HepG2 (cell line): ENCODE results near the gene TJAP1. TPM values are rescaled to one million over a fixed set of nuclear protein-coding genes. Genes with fewer than 3 reads are reported as not detected.

Experiments used
- ATAC-seq: fragments of 200-7000 bp; cut with Tn5 transposase; 3 replicates; pipeline ENCODE4 v1.9.1; 2020; ENCODE audit warnings: mild to moderate bottlenecking, moderate library complexity
- BruUV-seq: library from RNA; stranded (reverse); fragments of 400-500 nt; replicated peaks from 2 replicates; lab custom pipeline; 2021; lab: Mats Ljungman, UMichigan
- CTCF ChIA-PET: fragments of 300-600 bp; formaldehyde crosslinking; extraction: SDS; loops from one replicate; lab custom pipeline; 2021; ENCODE audit warnings: low total read pairs, inconsistent platforms, low intra/inter-chr PET ratio; lab: Yijun Ruan, JAX
- POLR2A ChIA-PET: fragments of 350-600 bp; sonication (Branson Sonifier 250); formaldehyde crosslinking; loops from one replicate; lab custom pipeline; 2020; ENCODE audit warnings: antibody characterized with exemption, inconsistent platforms; lab: Yijun Ruan, JAX
- DNase-seq: peaks from one replicate; pipeline ENCODE4 v3.0.0-alpha.2; 2015; ENCODE audit warnings: low spot score
- FAIRE-seq: peaks from 3 replicates; lab custom pipeline; 2011; peaks lifted over from hg19 to GRCh38; lab: Jason Lieb, UNC
- H2AFZ ChIP-seq: one replicate; pipeline ENCODE4 v1.6.1; 2011; ENCODE audit warnings: low read length, inconsistent platforms
- H3K27ac ChIP-seq: fragments of 300-600 bp; 3 replicates; pipeline ENCODE4 v1.8.0; 2011; ENCODE audit warnings: mixed run types, mild to moderate bottlenecking, mixed read lengths, low read length, inconsistent platforms; ENCODE audit not compliant: insufficient read depth; ENCODE audit errors: extremely low read length
- H3K27me3 ChIP-seq, 2 experiments: fragments of 200-600 bp in 1 of 2; 2 replicates in 1 of 2; 3 replicates in 1 of 2; pipeline versions ENCODE4 v1.6.0 to v1.8.0; 2011; ENCODE audit warnings: low read length in 2 of 2, mild to moderate bottlenecking in 2 of 2, moderate library complexity in 2 of 2, inconsistent platforms in 1 of 2; ENCODE audit not compliant: insufficient read depth in 2 of 2, control insufficient read depth in 1 of 2
- H3K36me3 ChIP-seq, 2 experiments: fragments of 200-600 bp in 1 of 2; replicated peaks in 1 of 2; 2 replicates in 1 of 2; 3 replicates in 1 of 2; pipeline versions ENCODE4 v1.5.1 to v1.8.0; 2011; ENCODE audit warnings: low read length in 2 of 2, inconsistent platforms in 1 of 2; ENCODE audit not compliant: insufficient read depth in 2 of 2, control insufficient read depth in 1 of 2
- H3K4me1 ChIP-seq: 2 replicates; pipeline ENCODE4 v1.5.1; 2012; ENCODE audit warnings: low read length, inconsistent platforms; ENCODE audit not compliant: insufficient read depth
- H3K4me2 ChIP-seq: 2 replicates; pipeline ENCODE4 v1.6.0; 2011; ENCODE audit warnings: low read depth, low read length, inconsistent platforms
- H3K4me3 ChIP-seq, 3 experiments: fragments of 200-600 bp in 1 of 3; sonication (generic), shearing (Covaris generic) in 1 of 3; replicated peaks in 1 of 3; 2 replicates each; pipeline ENCODE4 v1.5.1; 2011 to 2016; ENCODE audit warnings: low read length in 3 of 3, inconsistent platforms in 2 of 3, low read depth in 2 of 3, mild to moderate bottlenecking in 2 of 3, control low read depth in 1 of 3, mixed read lengths in 1 of 3; ENCODE audit not compliant: insufficient read depth in 1 of 3
- H3K79me2 ChIP-seq: one replicate; pipeline ENCODE4 v1.6.1; 2011; ENCODE audit warnings: low read length, inconsistent platforms; ENCODE audit not compliant: insufficient read depth
- H3K9ac ChIP-seq: 2 replicates; pipeline ENCODE4 v1.6.0; 2011; ENCODE audit warnings: mild to moderate bottlenecking, low read depth, low read length, inconsistent platforms; ENCODE audit not compliant: insufficient read depth
- H3K9me3 ChIP-seq: 2 replicates; pipeline ENCODE4 v1.5.1; 2012; ENCODE audit warnings: mild to moderate bottlenecking, low read length
- H4K20me1 ChIP-seq: 2 replicates; pipeline ENCODE4 v1.6.0; 2011; ENCODE audit warnings: inconsistent platforms, mild to moderate bottlenecking, low read length, moderate library complexity; ENCODE audit not compliant: insufficient read depth
- ATRX ChIP-seq: sonication (generic); formaldehyde crosslinking; IDR thresholded peaks from 2 replicates; pipeline ENCODE4 v1.4.0; 2020; ENCODE audit warnings: missing genetic modification reagents, borderline replicate concordance
- ETV5 ChIP-seq: IDR thresholded peaks from 2 replicates; pipeline ENCODE4 v1.6.1; 2018; ENCODE audit warnings: missing biosample characterization, missing genetic modification reagents, inconsistent platforms, borderline replicate concordance
- HNF1A ChIP-seq, 2 experiments: sonication (generic) in 1 of 2; formaldehyde crosslinking in 1 of 2; IDR thresholded peaks; 2 replicates each; pipeline versions ENCODE4 v1.4.0 to v1.6.1; 2016 to 2020; ENCODE audit warnings: borderline replicate concordance in 1 of 2, low read depth in 1 of 2, mild to moderate bottlenecking in 1 of 2, missing genetic modification reagents in 1 of 2
- HNF4A ChIP-seq: sonication (generic); formaldehyde crosslinking; IDR thresholded peaks from 2 replicates; pipeline ENCODE4 v1.4.0; 2020; ENCODE audit warnings: missing genetic modification reagents
- KDM2A ChIP-seq: sonication (generic); formaldehyde crosslinking; IDR thresholded peaks from 2 replicates; pipeline ENCODE4 v1.4.0; 2020; ENCODE audit warnings: low read depth, missing genetic modification reagents, borderline replicate concordance
- KLF16 ChIP-seq, 2 experiments: sonication (generic) in 1 of 2; formaldehyde crosslinking in 1 of 2; IDR thresholded peaks; 2 replicates each; pipeline versions ENCODE4 v1.6.1 to v1.8.0; 2016 to 2023; ENCODE audit warnings: missing genetic modification reagents in 2 of 2, missing compliant biosample characterization in 1 of 2
- MEIS1 ChIP-seq: sonication (generic); formaldehyde crosslinking; IDR thresholded peaks from 2 replicates; pipeline ENCODE4 v1.9.0; 2021; ENCODE audit warnings: mild to moderate bottlenecking, missing genetic modification reagents, moderate library complexity, borderline replicate concordance
- PHF5A ChIP-seq: IDR thresholded peaks from one replicate; pipeline ENCODE4 v1.6.1; 2018; ENCODE audit warnings: low read depth, missing genetic modification reagents; ENCODE audit not compliant: unreplicated experiment
- RNF2 ChIP-seq: fragments of 450-650 bp; conservative IDR thresholded peaks from 2 replicates; pipeline ENCODE4 v1.6.1; 2016; ENCODE audit warnings: low read depth
- SIN3B ChIP-seq: fragments of 150-350 bp; IDR thresholded peaks from 2 replicates; pipeline ENCODE4 v1.6.1; 2014; ENCODE audit warnings: low read length
- SMC3 ChIP-seq: IDR thresholded peaks from 2 replicates; pipeline ENCODE4 v1.6.1; 2011; ENCODE audit warnings: low read length, improper control_type of control experiment
- ZBTB7A ChIP-seq: sonication (generic); formaldehyde crosslinking; IDR thresholded peaks from 2 replicates; pipeline ENCODE4 v1.8.0; 2022; ENCODE audit warnings: mild to moderate bottlenecking, missing genetic modification reagents
- ZNF543 ChIP-seq: sonication (generic); formaldehyde crosslinking; IDR thresholded peaks from 2 replicates; pipeline ENCODE4 v1.4.0; 2020; ENCODE audit warnings: mild to moderate bottlenecking, missing genetic modification reagents
- ZNF639 ChIP-seq: conservative IDR thresholded peaks from 2 replicates; pipeline ENCODE4 v1.6.1; 2018; ENCODE audit warnings: missing genetic modification reagents
- ZNF672 ChIP-seq: sonication (generic); formaldehyde crosslinking; IDR thresholded peaks from 2 replicates; pipeline ENCODE4 v1.8.1; 2022; ENCODE audit warnings: missing genetic modification reagents
- ZNF709 ChIP-seq: sonication (generic); formaldehyde crosslinking; IDR thresholded peaks from 2 replicates; pipeline ENCODE4 v1.5.0; 2020; ENCODE audit warnings: mild to moderate bottlenecking, missing genetic modification reagents
- ZNF749 ChIP-seq: sonication (generic); formaldehyde crosslinking; IDR thresholded peaks from 2 replicates; pipeline ENCODE4 v1.8.0; 2022; ENCODE audit warnings: mild to moderate bottlenecking, missing genetic modification reagents, moderate library complexity, borderline replicate concordance
- ZSCAN12 ChIP-seq: sonication (generic); formaldehyde crosslinking; IDR thresholded peaks from 2 replicates; pipeline ENCODE4 v1.9.0; 2021; ENCODE audit warnings: mild to moderate bottlenecking, missing genetic modification reagents
- WGBS: methylation state at CpG from one replicate; pipeline ENCODE4 v1.1.6; 2017; ENCODE audit warnings: low lambda C conversion rate; 5-methylcytosine and 5-hydroxymethylcytosine counted together
- in situ Hi-C: cut with HindIII; loops from 2 replicates; pipeline ENCODE4 v1.10.0; 2017; ENCODE audit warnings: low pct_unique_long_range_greater_than_20kb; ENCODE audit not compliant: extremely low pct_ligation_motif_present
- intact Hi-C: fragments of 100-400 bp; cut with micrococcal nuclease; formaldehyde crosslinking; loops from one replicate; pipeline ENCODE4 v1.10.0; 2022; ENCODE audit not compliant: unreplicated experiment
- polyA plus RNA-seq, 8 experiments: library from polyadenylated mRNA; depleted of rRNA in 3 of 8; stranded (reverse) in 7 of 8; unstranded in 1 of 8; fragments of >200 nt; fragmentation: Illumina TruSeq in 4 of 8; extraction: Trizol in 4 of 8; gene quantifications; 2 replicates each; pipeline versions ENCODE4 v1.2.1 to v1.2.3, GENCODE V29; 2011 to 2016; ENCODE audit warnings: low read depth in 4 of 8, missing spikeins in 1 of 8, mixed read lengths in 1 of 8; ENCODE audit not compliant: insufficient read depth in 1 of 8
- total RNA-seq, 5 experiments: library from RNA; depleted of rRNA; stranded (reverse); fragments of >200 nt; fragmentation: Illumina TruSeq; extraction: Trizol; gene quantifications; 2 replicates each; pipeline ENCODE4 v1.2.3, GENCODE V29; 2016; ENCODE audit warnings: low read depth in 1 of 5

The TJAP1 gene
- total and polyA plus RNA-seq, 2 of the 13 experiments (the other 11 are each of a cell fraction or from before 2014, with no cell fraction given) = 15.7 to 41.6 TPM

- Histone ChIP-seq H3K4me1 (peaks cover 49% of the 10 kb centered on the region), H3K79me2 (peaks cover 2% of the 10 kb centered on the region), H4K20me1 (no peaks in the 10 kb centered on the region; the same call in 1 of the 2 replicates), H2AFZ (no peak overlapping the region), H3K4me3 (peak overlapping the region; percentile 61 to 74 (median 69)), H3K27ac (no peak overlapping the region), H3K9ac (peak overlapping the region; percentile 49), H3K36me3 (peaks cover 18 to 32% of the 10 kb centered on the region in 2 experiments), H3K4me2 (peak overlapping the region; percentile 82), H3K9me3 (no peaks in the 10 kb centered on the region), H3K27me3 (peaks cover 3 to 7% of the 10 kb centered on the region in 2 experiments; a peak in 4 of 5 replicates)
- WGBS = 14% methylated on average over 17 of the region's 69 CpGs
- ATAC-seq (peak; percentile 19), DNase-seq (no peak), FAIRE-seq (peak; percentile 18)
- POLR2A ChIA-PET = interaction anchor here (1.0 to 1.9 kb wide), 14 partner anchors 10 to 140 kb away, joined by 3 to 13 read pairs (median 5); partner anchors contain the start of genes ABCC10, DLK2, GTPBP2 and POLH
- CTCF ChIA-PET = no interaction called here
- no TSS peak for BruUV-seq
- in situ Hi-C loops (no loop called here), intact Hi-C loops (loop anchor here (5.0 kb wide), 2 partner anchors 122 to 247 kb away; no protein-coding TSS in a partner anchor)
- TF ChIP-seq ETV5 (CRISPR knock-in tag) (0 out of 2 replicates have a peak, but pooled peaks have one; percentile 18), HNF4A (peak; percentile 80), RNF2 (peak; percentile 77), ZBTB7A (CRISPR knock-in tag) (peak; percentile 69), ZSCAN12 (no peak), SMC3 (no peak), PHF5A (CRISPR knock-in tag) (no peak), ZNF709 (CRISPR knock-in tag) (0 out of 2 replicates have a peak, but pooled peaks have one; percentile 54), HNF1A (IDR thresholded peaks at IDR 0.05; ENCODE audit: low read depth) (no peak), HNF1A (CRISPR knock-in tag; IDR thresholded peaks at IDR 0.05; ENCODE audit: borderline replicate concordance) (0 out of 2 replicates have a peak, but pooled peaks have one; percentile 24), ZNF543 (CRISPR knock-in tag) (no peak), ZNF639 (CRISPR knock-in tag) (0 out of 2 replicates have a peak, but pooled peaks have one; percentile 22), ZNF749 (CRISPR knock-in tag) (0 out of 2 replicates have a peak, but pooled peaks have one; percentile 52), SIN3B (no peak), KDM2A (peak; percentile 32; the same call in 1 of the 2 replicates), MEIS1 (CRISPR knock-in tag) (peak; percentile 66; the same call in 1 of the 2 replicates), ZNF672 (CRISPR knock-in tag) (no peak), KLF16 (CRISPR knock-in tag; IDR thresholded peaks at IDR 0.05) (0 out of 4 replicates have a peak, but pooled peaks of 1 of the 2 experiments have one; percentile 35), ATRX (CRISPR knock-in tag) (no peak)
Observed at GRCh38 chr6:43509142-43509983, 32.0 kb downstream of the TJAP1 start.
